ENCODE measurements around the gene LTBP3. TPM values are rescaled to one million over a fixed set of nuclear protein-coding genes. Genes with fewer than 3 reads are reported as not detected.

LTBP3 gene
- total RNA-seq, 1 experiment from 2014 or later: 92.1 TPM

DNA sequence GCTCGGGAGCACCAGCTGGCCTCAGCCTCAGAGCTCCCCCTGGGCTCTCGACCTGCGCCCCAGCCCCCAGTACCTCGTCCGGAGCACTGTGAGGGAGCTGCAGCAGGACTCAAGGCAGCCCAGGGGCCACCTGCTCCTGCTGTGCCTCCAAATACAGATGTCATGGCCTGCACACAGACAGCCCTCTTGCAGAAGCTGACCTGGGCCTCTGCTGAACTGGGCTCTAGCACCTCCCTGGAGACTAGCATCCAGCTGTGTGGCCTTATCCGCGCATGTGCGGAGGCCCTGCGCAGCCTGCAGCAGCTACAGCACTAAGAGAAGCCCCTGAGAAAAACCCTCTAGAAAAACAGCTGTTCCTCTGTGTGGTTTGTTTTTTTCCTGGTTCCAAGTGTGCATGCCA lies 13.3 kb upstream of the LTBP3 start:
- Histone ChIP-seq H3K36me3 (ENCODE audit: insufficient read depth, low read length, poor library complexity, severe bottlenecking) (peaks cover 6% of the 10 kb centered on the region), H3K27ac (ENCODE audit: low read depth, low read length, poor library complexity, severe bottlenecking) (peak overlapping the region; percentile 92), H3K4me1 (ENCODE audit: insufficient read depth, low read length, poor library complexity, severe bottlenecking) (peaks cover 35% of the 10 kb centered on the region), H3K4me3 (ENCODE audit: low read depth, low read length, poor library complexity, severe bottlenecking) (peak overlapping the region; percentile 87), H3K27me3 (replicated peaks; ENCODE audit: insufficient read depth, low read depth, low read length, poor library complexity) (no peaks in the 10 kb centered on the region), H3K9me3 (ENCODE audit: low read depth, low read length, poor library complexity, severe bottlenecking) (no peaks in the 10 kb centered on the region)
- no peak for DNase-seq (ENCODE audit: low spot score)
- CTCF ChIA-PET: interaction anchor here (0.6 to 2.1 kb wide), 4 partner anchors 11 to 205 kb away, joined by 4 to 13 read pairs (median 8); no protein-coding TSS in a partner anchor
- TF ChIP-seq, protein P1, sequence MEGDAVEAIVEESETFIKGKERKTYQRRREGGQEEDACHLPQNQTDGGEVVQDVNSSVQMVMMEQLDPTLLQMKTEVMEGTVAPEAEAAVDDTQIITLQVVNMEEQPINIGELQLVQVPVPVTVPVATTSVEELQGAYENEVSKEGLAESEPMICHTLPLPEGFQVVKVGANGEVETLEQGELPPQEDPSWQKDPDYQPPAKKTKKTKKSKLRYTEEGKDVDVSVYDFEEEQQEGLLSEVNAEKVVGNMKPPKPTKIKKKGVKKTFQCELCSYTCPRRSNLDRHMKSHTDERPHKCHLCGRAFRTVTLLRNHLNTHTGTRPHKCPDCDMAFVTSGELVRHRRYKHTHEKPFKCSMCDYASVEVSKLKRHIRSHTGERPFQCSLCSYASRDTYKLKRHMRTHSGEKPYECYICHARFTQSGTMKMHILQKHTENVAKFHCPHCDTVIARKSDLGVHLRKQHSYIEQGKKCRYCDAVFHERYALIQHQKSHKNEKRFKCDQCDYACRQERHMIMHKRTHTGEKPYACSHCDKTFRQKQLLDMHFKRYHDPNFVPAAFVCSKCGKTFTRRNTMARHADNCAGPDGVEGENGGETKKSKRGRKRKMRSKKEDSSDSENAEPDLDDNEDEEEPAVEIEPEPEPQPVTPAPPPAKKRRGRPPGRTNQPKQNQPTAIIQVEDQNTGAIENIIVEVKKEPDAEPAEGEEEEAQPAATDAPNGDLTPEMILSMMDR (conservative IDR thresholded peaks at IDR 0.05; ENCODE audit: low read depth, low read length): no peak
- no peak for TF ChIP-seq EZH2 (IDR thresholded peaks at IDR 0.05; ENCODE audit: borderline replicate concordance, low read depth, low read length, poor library complexity, severe bottlenecking)
- no TSS peak for BruUV-seq (replicated peaks)
- POLR2A ChIA-PET (ENCODE audit: low non-redundant PET): no interaction called here
- intact Hi-C loops (cut with micrococcal nuclease; ENCODE audit: unreplicated experiment): loop anchor here (5.0 kb wide), 2 partner anchors 36 to 189 kb away; partner anchors contain the start of gene SLC25A45

DNA sequence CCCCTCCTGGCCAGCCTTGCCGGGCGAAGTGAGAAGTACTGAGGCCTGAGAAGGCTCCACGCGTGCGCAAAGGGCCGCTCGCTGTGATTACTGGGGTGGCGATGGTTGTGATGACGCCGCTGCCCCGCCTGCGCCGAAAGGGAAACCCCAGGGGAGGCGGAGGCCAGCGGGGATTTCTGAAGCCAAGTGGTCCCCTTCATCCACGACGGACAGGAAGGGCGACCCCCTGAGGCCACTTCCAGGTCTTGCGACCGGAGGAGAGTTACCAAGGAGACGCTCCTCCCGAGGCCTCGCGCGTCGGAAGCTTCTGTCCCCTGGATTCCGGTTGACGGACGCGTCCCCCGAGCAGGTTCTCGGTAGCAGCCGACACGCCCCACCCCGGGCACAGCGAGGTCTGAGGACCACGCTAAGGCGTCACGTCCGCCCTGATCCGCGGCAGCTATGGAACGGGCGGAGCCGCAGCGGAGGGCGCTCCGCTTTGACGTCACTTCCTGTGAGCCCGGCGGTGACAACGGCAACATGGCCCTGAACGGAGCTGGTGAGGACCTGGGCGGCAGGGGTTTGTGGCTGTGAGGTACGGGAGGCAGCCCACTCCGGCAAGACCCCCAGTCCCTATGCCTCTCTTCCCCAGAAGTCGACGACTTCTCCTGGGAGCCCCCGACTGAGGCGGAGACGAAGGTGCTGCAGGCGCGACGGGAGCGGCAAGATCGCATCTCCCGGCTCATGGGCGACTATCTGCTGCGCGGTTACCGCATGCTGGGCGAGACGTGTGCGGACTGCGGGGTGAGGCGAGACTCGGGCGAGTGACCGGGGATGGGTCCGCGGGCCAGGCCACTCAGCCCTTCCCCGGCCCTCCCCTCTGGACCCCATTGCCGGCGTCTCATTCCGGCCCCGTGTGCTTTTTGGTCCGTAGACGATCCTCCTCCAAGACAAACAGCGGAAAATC lies 12.1 kb upstream of the LTBP3 start, which contains the start of gene ZNRD2:
Gene ZNRD2 (plus strand): TSS at position 505 of the 946 bp plus-strand sequence. CDS start 15 bp downstream, at position 520.
- intact Hi-C loops (cut with micrococcal nuclease; ENCODE audit: unreplicated experiment): loop anchor here (1.0 to 5.0 kb wide), 3 partner anchors 29 to 188 kb away; partner anchors contain the start of gene SLC25A45
- no peak for TF ChIP-seq EZH2 (IDR thresholded peaks at IDR 0.05; ENCODE audit: borderline replicate concordance, low read depth, low read length, poor library complexity, severe bottlenecking)
- TF ChIP-seq, protein P1 (conservative IDR thresholded peaks at IDR 0.05; ENCODE audit: low read depth, low read length): peak; percentile 64
- ChIA-PET CTCF (interaction anchor here (0.6 to 2.2 kb wide), 5 partner anchors 10 to 1269 kb away, joined by 3 to 12 read pairs (median 3); no protein-coding TSS in a partner anchor), POLR2A (ENCODE audit: low non-redundant PET) (interaction anchor here (1.2 kb wide), 1 partner anchor 9 kb away, joined by 3 read pairs; no protein-coding TSS in a partner anchor)
- H3K27me3 ChIP-seq (replicated peaks; ENCODE audit: insufficient read depth, low read depth, low read length, poor library complexity): no peaks in the 10 kb centered on the region
- H3K4me3 ChIP-seq (ENCODE audit: low read depth, low read length, poor library complexity, severe bottlenecking): peak within 1 kb of the TSS; percentile 87
- H3K4me1 ChIP-seq (ENCODE audit: insufficient read depth, low read length, poor library complexity, severe bottlenecking): peaks cover 28% of the 10 kb centered on the region
- peak within 1 kb of the TSS; percentile 92 for H3K27ac ChIP-seq (ENCODE audit: low read depth, low read length, poor library complexity, severe bottlenecking)
- no peaks in the 10 kb centered on the region for H3K9me3 ChIP-seq (ENCODE audit: low read depth, low read length, poor library complexity, severe bottlenecking)
- H3K36me3 ChIP-seq (ENCODE audit: insufficient read depth, low read length, poor library complexity, severe bottlenecking): peaks cover 6% of the 10 kb centered on the region
- no TSS peak for BruUV-seq (replicated peaks)
- peak; percentile 100 for DNase-seq (ENCODE audit: low spot score)

DNA sequence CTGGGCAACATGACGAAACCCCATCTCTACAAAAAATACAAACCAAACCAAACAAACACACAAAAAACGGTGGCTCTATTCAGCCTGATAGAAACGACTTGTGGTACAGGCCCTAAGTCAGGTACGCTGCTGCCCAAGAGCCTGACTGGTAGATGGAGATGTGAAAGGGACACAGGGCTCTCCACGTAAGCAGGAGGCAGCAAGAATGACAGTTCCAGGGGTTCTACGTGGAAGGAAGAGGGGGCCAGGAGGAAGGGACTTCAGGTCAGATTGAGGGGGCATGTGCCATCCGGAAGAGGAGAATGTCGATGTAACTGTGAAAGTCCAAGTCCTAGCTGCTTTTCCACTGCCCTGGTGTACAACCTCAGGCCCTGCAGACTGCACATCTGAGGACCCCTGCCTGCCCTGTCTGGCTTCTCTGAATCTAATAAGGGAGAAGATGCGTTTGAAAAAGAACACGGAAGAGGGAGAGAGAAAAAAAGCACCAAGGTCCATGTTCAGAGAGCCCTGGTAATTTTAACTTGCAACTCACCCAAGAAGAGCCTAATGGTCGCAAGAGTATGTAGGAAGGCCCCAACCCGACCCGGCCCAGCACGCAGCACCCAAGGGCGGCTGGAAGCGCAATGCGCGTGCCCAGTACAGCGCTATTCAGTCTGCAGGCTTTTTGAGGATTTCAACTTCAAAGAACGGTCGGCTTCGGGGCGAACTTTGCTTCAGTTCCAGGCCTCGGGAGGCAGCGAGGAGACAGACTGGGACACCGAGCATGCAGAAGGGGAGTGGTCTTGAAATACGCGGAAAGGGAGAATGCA lies 11.2 kb upstream of the LTBP3 start:
- Histone ChIP-seq H3K9me3 (ENCODE audit: low read depth, low read length, poor library complexity, severe bottlenecking) (no peaks in the 10 kb centered on the region), H3K36me3 (ENCODE audit: insufficient read depth, low read length, poor library complexity, severe bottlenecking) (peaks cover 6% of the 10 kb centered on the region), H3K4me1 (ENCODE audit: insufficient read depth, low read length, poor library complexity, severe bottlenecking) (peaks cover 21% of the 10 kb centered on the region), H3K4me3 (ENCODE audit: low read depth, low read length, poor library complexity, severe bottlenecking) (peak overlapping the region; percentile 87), H3K27ac (ENCODE audit: low read depth, low read length, poor library complexity, severe bottlenecking) (peak overlapping the region; percentile 92), H3K27me3 (replicated peaks; ENCODE audit: insufficient read depth, low read depth, low read length, poor library complexity) (no peaks in the 10 kb centered on the region)
- TF ChIP-seq, protein P1 (conservative IDR thresholded peaks at IDR 0.05; ENCODE audit: low read depth, low read length): no peak
- no peak for TF ChIP-seq EZH2 (IDR thresholded peaks at IDR 0.05; ENCODE audit: borderline replicate concordance, low read depth, low read length, poor library complexity, severe bottlenecking)
- TSS peak; percentile 66 for BruUV-seq (replicated peaks)
- no peak for DNase-seq (ENCODE audit: low spot score)
- ChIA-PET CTCF (interaction anchor here (0.6 to 2.2 kb wide), 3 partner anchors 9 to 1268 kb away, joined by 3 to 12 read pairs (median 4); no protein-coding TSS in a partner anchor), POLR2A (ENCODE audit: low non-redundant PET) (interaction anchor here (1.2 kb wide), 1 partner anchor 8 kb away, joined by 3 read pairs; no protein-coding TSS in a partner anchor)
- intact Hi-C loops (cut with micrococcal nuclease; ENCODE audit: unreplicated experiment): no loop called here
